Muscle of arm (tissue), 12 donors: ENCODE measurements around the gene INTS15. TPM values are rescaled to one million over a fixed set of nuclear protein-coding genes. Genes with fewer than 3 reads are reported as not detected.

Experiments used
- DNase-seq: peaks from one replicate; pipeline ENCODE4 v3.0.0-alpha.2; 2013
- polyA plus RNA-seq, 12 donors: library from polyadenylated mRNA; unstranded; fragments of 120-200 nt; gene quantifications; one replicate each; pipeline ENCODE4 v1.2.1, GENCODE V29; 2013; ENCODE audit not compliant: insufficient read length in 12 of 12

INTS15 gene
- polyA plus RNA-seq, 12 donors: 15.3 to 33.3 (median 23.5) TPM; not detected in 1

DNA sequence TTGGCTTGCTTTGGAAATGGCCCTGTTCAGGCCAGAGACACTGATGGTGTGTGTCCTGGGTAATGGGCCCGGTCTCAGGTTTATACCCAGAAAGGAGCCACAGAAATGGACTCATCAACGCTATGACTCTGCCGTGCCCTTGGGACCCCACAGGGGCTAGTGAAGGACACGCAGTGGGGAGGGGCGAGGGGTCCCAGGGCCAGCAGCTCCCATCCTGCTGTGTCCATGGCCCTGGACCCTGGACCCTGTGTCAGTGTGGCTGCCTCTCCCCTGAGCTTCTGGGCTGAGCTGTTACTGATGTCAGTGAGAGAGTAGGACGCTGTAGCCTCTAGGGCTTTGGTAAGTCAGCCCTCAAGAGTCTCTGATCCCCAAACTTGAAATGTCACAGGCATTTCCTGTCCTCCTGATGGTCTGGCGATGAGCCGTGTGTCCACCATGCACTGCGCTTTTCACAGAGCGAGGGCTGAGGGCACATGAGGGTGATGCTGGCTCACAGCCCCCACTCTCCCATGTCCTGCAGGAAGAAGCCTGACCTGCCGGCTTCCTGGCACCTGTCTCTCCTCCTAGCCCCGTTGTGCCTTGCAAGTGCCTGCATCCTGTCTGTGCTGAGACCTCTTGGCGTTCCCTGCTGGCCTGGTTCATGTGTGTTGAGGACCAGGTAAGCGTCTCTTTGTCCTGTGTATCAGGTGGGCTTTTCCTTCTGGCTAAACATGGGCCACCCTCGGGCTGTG, 51.6 kb downstream of the INTS15 start:
- DNase-seq: no peak

GRCh38 chr7:6642239-6642839, 52.5 kb downstream of the INTS15 start:
- no peak for DNase-seq

DNA sequence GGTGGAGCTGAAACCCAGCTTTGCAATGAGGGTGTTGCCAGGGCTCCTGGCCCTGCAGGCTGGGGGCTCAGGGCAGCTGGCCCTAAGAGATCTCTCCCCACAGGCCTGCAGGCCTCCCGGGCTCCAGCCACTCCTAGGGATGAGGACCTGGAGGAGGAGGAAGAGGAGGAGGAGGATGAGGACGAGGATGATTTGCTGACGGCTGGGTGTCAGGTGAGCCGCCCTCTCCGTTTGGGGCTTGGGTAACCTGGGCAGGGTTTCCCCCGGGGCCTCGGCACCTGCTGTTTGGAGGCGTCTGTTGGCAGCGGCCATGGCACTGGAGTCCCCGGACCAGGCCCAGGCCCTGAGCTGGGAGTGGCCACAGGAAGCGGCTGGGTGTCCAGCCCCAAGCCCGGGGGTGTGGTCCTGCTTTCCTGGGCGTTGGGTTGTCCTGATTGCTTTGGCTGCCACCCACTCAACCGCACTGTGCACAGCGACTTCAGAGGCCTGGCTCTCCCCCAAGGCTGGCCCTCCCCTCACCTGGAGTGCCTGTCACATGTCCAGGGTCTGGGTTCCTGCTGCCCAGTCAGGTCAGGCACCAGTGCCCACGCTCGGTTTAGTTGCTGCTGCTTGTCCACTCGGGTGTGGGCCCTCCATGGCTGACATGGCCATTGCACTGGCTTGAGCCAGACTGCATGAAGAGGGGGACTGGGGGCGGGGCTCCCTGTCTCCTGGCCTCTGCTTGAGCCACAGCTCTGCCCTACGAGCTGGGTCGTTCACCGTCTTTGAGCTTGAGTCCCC, 53.2 kb downstream of the INTS15 start:
- no peak for DNase-seq

GRCh38 chr7:6643915-6644625, 54.2 kb downstream of the INTS15 start:
- no peak for DNase-seq

GRCh38 chr7:6644728-6645127, 54.9 kb downstream of the INTS15 start:
- DNase-seq: no peak

GRCh38 chr7:6646465-6646864, 56.6 kb downstream of the INTS15 start:
- no peak for DNase-seq

DNA sequence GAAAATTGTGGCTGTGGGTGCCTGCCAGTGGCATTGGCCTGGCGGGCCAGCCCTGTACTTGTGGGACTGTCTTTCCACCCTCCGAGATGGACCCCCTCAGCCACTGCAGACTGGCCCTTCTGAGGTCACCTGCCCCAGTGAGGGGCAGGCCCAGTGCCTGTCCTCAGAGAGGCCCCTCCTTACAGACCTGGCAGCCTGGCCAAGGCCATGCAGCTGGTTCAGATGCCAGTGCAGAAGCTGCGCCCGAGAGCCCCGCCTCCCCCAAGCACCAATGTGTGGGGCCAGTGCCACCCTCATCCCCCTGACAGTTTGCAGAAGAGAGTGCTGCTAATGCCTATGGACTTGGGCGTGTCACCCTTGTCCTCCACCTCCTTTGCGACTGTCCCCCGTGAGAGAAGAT, 57.3 kb downstream of the INTS15 start:
- no peak for DNase-seq

DNA sequence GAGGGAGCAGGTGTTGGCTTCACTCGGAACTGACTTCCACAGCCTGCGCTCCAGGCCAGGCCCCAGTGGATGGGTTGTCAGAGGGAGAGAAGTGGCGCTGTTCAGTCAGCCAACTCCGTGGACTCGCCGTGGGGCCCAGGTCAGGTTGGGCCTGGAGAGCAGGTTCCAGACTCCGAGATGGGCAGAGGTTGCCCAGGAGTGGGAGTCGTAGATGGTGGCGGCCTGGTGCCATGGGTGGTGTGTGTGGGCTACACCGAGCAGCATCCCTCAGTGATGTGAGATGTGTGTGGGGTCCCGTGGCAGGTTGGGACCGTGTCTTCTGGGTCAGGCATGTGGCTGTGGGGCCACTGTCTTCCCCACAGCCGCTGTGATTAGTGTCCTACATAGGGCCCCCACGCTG, 57.7 kb downstream of the INTS15 start:
- no peak for DNase-seq

DNA sequence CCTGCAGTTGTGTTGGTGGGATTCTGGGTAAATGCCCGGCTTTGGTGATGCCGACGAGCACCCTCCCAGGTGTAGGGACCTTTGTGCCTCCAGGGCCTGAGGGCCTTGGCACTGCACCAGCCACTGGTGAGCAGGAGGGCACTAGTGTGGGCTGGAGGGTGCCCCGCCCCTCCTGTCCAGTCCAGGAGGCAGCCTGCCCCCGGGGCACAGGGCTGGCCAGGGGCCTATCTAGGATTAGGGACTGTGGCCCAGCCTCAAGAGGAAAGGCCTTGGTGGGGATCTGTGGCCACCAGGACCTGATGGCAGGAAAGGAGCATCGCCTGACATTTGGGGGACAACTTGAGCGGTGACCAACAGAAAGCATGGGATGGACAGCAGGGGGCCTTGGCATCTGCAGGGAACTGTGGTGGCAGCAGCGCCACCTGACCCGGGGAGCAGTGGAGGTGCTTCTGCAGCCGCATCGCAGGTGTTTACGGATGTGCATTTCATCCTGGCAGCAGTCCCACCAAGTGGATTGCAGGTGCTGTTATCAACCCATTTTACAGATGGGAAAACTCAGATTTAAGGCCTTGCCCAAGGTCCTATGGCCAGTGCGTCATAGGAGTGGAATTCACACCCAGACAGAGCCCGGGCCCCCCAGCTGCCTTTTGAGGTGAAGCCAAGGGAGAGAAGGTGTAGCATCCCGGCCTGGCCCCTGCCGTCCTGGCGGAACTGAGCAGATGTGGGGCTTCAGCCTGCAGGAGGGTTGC, 58.4 kb downstream of the INTS15 start:
- DNase-seq: no peak

DNA sequence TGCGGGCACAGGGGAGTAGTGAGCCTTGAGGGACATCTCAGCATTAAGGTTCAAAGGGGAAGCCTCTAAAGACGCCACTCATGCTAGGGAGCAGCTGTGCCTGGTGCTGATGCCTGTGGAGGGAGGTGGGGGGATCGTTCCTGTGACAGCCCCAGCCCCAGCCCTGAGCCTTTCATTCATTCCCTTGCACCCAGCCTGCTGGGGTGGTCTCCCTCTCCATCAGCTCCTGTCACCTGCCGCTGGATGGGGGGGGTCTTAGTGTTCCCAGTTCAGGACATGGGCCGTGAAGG, 58.9 kb downstream of the INTS15 start:
- no peak for DNase-seq

DNA sequence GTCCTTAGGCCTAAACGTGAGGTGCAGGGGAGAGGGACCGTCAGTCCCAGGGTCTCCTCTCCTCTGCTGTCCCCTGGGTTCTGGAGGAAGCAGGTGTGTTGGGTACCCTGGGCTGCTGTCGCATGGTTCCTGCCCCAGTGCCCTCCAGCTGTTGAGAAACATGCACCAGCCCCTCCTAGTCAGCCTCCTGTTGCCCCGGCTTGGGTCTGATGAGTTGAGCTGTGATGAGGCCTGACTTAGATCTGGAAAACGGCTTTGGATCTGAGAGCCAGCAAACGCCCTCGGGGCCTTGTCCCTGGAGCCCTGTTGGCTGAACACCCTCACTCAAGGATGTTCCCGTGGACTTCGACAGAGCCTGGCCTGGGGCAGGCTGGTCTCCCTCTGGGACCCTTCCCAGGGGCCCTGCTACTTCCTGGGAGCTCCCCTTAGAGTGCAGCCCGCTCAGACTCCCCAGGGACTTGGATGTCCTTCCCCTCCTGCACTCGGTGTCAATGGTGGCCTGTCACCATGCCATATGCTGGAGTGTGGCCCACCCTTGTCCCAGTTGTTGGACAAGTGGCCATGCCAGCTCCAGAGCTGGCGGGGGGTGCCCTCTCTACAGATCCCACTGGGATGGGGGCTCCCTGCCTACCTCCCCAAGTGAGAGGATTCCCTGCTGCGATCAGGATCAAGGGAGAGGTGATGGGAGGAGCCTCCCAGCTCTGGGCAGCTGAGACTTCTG, 59.6 kb downstream of the INTS15 start:
- DNase-seq: no peak

- no peak for DNase-seq
These were observed 60.3 kb downstream of the INTS15 start for GRCh38 chr7:6650086-6650485.

GRCh38 chr7:6650521-6651011, 60.7 kb downstream of the INTS15 start:
- no peak for DNase-seq

- no peak for DNase-seq
These were observed 62.1 kb downstream of the INTS15 start for GRCh38 chr7:6651851-6652445.

DNA sequence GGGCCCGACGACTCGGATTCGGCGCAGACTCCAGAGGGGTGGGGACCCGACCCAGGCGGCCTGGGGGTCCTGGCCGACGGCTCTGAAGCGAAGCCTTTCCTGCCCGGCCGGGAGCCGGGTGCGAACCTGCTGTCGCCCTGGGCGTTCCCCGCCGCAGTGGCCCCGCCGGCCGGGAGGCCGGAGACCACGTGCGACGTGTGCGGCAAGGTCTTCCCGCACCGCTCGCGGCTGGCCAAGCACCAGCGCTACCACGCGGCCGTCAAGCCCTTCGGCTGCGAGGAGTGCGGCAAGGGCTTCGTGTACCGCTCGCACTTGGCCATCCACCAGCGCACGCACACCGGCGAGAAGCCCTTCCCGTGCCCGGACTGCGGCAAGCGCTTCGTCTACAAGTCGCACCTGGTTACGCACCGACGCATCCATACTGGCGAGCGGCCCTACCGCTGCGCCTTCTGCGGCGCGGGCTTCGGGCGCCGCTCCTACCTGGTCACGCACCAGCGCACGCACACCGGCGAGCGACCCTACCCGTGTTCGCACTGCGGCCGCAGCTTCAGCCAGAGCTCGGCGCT, 62.7 kb downstream of the INTS15 start:
- DNase-seq: no peak

DNA sequence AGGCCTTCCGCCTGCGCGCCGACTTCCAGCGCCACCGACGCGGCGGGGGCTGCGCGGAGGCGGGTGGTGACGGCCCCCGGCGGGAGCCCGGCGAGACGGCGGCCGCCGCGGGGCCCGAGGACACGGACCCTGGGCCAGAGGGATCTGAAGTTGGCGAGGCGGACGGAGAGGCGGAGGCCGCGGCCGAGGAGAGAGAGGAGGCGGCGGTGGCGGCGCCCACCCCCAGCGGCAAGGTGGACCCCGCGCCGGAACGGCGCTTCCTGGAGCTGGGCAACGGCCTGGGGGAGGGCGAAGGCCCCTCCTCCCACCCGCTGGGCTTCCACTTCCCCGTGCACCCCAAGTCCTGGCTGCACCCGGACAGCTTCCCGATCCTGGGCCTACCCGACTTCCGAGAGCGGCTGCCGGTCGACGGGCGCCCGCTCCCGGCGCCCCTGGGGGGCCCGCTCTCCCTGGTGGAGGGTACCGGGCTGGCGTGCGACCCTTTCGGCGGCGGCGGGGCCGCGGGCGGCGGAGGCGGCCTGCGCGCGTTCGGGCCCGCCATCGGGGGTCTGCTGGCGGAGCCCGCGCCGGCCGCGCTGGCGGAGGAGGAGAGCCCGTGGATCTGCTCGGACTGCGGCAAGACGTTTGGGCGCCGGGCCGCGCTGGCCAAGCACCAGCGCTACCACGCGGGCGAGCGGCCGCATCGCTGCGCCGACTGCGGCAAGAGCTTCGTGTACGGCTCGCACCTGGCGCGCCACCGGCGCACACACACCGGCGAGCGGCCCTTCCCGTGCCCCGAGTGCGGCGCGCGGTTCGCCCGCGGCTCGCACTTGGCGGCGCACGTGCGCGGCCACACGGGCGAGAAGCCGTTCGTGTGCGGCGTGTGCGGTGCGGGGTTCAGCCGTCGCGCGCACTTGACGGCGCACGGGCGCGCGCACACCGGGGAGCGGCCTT, 63.5 kb downstream of the INTS15 start:
- no peak for DNase-seq

DNA sequence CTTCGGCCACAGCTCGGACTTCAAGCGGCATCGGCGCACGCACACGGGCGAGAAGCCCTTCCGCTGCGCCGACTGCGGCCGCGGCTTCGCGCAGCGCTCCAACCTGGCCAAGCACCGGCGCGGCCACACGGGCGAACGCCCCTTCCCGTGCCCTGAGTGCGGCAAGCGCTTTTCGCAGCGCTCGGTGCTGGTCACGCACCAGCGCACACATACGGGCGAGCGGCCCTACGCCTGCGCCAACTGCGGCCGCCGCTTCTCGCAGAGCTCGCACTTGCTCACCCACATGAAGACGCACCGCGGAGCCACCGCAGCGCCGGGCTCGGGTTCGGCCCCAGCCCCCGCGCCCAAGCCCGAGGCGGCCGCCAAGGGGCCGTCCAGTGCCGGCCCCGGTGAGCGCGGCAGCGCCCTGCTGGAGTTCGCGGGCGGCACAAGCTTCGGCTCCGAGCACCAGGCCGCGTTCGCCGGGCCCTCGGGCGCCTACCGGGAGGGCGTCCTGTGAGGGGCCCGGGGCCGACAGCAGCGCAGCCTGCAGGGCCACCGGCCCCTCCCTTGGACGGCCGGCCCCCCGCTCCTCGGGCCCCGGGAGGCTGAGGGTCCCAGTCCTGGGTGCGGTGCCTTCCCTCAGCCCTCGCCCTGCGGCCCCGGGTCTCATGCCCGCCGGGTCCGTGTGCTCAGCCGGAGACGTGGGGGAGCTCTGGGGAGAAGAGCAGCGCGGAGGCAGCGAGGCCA, 64.5 kb downstream of the INTS15 start:
- no peak for DNase-seq
